GM19452 (cell line): ENCODE measurements around the gene SAXO2.
"Not testable (repeated sequence)": the region's sequence is repeated elsewhere in the genome, so short reads cannot be mapped to it uniquely, and the experiment has no call there.

ENCODE experiments used
- ATAC-seq: cut with Tn5 transposase; IDR thresholded peaks from one replicate; pipeline ENCODE4 v1.9.1; 2021; ENCODE audit not compliant: unreplicated experiment

SAXO2 gene

DNA sequence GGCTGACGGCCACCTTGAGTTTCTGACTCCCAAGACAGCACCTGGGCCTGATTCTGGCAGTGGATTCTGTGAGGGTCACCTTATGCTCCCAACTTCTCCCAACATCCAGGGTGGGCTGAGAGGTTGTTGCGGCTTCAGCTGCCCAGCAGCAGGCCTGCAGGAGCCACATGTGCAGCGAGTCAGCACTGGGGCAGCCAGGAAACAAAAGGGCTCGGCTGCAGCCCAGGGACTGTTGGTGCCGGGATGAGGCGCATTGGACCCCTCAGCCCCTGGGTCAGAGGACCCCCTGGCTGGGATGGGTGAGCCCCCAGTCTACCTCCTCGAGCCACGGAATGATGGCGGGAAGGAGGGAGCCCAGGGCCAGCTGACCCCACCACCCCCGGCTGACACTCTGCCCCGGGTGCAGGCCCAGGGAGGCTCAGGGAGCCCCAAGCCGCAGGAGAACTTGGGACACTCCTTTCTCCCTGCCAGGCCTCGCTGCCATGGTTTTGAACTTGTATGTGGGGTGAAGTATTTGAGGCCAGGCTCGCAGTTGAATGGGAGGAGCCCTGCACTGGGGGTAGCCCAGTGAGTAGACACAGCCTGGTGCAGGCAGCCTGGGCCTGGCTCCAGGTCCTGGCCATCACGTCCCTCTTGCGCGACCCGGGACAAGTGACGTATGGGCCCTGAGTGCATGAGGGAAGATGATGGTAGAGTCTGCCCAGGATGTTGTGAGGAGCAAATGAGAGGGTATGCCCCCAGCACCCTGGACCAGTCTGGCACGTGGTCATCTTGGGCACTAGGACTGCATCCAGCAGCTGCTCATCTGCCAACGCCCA is 51.5 kb downstream of the SAXO2 start:
- not testable (repeated sequence) for ATAC-seq

DNA sequence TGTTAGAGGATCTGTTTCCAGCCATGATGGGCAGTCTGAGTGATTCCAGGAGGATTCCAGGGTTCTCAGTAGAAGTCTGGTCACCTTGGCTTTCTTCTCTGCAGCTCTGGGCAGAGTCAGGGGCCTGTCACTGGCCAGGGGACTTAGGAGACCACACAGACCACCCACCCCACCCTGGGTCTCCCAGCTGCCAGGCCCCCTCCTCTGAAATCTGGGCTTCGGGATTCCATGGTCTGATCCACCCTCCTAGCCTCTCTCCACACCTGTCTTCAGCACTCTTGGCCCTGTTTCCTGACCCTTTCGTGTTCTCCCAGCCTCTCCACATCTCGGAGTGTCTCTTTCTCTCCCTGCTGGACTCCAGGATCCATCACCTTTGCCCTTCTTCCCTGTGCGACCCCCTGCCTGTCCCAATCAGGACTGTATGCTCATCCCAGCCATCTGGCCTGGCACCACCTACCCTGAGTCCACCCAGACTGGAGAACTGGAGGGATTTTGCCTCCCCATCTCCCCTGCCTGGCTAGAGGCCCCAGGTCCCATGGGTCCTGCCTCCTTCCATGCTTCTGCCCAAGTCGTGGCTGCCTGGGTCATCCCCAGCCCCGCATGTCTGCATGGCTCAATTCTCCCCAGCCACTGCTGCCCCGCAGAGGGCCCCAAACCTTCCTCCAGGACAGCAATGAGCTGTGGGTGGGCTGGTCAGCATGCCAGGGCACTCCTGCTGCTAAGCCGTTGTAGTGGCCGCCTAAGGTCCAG is 52.3 kb downstream of the SAXO2 start:
- no peak for ATAC-seq

DNA sequence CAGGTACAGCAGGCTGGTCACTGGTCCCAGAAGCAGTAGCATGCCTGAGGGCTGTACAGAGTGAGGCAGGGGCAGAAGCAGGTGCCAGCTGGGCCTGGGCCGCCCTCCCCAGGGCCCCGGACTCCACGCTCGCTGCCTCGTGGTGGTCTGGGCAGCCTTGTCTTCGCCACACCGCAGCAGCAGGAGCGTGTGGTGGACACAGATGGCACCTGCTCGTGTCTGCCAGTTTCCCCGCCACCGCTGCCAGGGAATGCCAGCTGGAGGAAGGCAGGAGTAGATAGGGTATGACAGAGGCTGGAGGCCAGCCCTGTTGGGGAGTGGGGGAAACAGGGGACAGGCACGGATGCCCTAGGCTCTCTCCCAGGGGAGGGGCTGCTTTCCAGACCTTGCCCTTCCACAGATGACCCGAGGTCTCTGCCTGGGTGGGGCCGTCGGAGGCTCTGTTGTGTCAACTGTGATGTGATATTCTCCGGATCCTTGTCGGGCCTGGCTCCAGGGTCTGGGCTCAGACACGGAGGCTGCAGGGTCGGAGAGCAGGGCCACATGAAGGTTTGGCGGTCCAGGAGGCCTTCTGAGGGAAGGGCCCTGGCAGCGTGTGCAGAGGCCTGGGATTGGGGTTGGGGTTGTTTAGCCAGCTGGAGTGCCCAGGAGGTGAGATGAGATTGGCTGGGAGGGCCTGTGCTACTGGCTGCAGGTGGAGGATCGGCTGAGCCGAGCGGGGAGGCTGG is 53.1 kb downstream of the SAXO2 start:
- no peak for ATAC-seq

DNA sequence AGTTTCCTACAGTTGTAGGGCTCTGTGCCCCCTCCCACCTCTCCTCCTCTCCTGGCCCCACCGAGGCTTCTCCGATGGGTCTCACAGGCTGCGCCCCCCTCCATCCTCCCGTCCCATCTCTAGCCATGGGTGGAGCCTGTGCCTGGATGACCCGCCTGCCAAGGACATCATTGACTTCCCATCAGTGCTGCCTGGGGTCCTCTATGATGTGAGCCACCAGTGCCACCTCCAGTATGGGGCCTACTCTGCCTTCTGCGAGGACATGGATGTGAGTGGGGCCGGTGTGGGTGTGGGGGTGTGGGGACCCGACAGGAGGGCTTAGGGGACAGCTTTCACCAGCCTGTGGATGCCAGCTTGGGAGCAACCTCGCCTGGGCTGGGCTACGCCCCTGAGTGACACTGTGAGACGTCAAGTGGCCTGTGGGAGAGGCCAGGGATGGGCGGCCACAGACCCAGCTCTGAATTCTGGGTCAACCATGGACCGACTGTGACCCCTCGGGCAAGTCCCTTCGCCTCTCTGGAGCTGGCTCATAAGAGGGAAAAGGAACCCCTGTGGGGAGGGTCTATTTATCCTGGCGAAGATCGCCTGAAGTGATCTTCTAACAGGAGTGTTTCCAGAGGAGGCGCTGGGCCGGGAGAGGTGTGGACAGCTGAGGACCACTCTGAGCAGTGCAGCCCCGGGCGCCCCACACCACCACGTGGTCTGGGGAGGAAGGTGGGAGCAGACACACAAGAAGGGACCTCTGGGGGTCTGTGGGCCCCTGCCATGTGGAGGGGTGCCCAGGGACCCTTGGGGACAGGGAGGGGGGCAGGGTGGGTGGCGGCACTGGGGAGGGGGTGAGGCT is 53.9 kb downstream of the SAXO2 start:
- not testable (repeated sequence) for ATAC-seq

DNA sequence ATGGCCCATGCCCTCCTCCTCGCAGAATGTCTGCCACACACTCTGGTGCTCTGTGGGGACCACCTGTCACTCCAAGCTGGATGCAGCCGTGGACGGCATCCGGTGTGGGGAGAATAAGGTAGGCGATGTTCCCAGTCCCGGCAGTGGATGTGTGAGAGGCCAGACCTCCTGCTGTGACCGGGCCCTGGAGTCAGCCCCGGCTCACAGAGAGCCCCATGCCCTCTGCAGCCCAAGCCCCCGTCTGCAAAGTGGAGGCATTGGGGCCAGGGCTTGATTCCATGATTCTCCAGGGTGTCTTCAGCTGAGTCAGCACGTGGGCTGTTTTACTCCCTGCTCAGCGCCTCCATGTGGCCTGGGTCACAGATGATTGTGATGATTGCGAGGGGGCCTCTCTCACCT is 54.5 kb downstream of the SAXO2 start:
- no peak for ATAC-seq

DNA sequence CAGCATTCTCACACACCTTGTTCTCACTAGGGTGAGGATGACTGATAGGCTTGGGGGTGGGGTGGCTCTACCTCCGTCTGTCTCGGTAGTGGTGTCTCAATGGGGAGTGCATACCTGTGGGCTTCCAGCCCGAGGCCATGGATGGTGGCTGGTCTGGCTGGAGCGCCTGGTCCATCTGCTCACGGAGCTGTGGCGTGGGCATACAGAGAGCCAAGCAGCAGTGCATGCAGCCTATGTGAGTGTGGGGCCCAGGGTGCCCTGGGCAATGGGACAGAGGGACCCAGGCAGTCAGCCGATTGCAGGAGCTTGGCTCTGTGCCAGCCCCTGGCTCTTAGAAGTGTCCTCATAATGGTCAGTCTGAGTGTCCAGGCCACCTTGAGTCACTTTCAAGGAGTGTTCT is 54.9 kb downstream of the SAXO2 start:
- ATAC-seq = not testable (repeated sequence)

DNA sequence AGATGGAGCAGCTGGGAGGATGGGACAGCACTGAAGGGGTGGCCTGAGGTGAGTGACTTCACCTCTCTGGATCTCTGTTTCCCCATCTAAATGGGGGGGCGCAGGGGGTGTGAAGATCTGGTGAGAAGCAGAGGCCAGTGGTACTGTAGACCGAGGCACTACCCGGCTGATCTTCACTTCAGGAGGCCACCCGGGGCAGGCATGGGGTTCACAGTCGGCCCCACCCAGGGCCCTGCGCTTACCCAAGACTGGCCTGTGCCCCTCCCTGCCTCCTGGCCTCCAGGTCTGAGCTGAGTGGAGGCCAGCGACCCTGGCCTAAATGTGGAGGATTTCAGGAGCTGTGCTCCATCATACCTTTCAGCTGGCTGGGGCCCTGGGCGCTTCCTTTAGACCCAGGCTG is 55.7 kb downstream of the SAXO2 start:
- ATAC-seq = not testable (repeated sequence)

DNA sequence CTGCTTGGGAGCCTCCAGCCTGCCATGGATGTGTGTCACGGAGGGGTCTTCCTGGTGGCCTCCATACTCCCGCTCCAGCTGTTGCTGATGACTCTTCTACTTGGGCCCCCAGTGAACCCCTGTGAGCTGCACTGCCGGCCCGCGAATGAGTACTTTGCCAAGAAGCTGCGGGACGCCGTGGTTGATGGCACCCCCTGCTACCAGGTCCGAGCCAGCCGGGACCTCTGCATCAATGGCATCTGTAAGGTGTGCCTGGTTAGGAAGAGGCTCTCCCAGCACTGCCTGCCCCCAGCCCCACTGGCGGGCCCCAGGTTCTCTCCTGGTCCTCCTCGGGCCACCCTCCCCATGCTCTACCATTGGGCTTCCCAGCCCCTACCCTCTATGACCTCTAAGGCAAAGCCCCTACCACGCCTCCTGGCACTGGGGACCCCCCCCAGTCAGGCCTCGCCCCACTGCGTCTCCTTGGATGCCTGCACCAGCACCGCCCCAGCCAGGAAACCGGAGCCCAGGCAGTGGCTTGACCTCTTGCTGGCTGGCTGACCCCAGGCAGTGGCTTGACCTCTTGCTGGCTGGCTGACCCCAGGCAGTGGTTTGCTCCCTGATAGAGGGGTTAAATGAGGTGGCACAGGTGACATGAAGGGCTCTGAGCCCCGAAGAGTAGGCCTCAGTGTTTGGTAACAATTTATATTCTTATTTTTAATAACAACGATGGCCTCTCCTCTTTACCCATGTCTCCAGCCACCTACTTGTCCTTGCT is 57.1 kb downstream of the SAXO2 start:
- ATAC-seq = not testable (repeated sequence)

DNA sequence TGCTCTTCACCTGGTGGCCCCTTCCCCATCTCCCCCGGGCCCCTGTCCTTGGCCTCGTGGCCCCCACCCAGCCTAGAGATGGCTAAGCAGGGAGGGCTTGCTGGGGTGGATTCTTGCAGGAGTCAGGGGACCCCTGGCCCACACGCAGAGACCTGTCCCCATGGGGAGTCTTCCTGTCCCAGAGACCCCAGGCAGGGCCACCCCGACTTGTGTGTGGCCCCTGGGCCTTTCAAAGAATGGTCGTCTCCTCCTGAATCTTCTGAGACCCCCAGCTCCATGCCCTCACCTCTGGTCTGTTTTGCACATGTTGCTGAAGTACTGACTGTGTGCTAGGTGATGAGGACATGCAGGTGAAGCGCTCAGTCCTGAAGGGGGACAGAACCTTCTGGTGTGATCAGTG is 58.2 kb downstream of the SAXO2 start:
- not testable (repeated sequence) for ATAC-seq

DNA sequence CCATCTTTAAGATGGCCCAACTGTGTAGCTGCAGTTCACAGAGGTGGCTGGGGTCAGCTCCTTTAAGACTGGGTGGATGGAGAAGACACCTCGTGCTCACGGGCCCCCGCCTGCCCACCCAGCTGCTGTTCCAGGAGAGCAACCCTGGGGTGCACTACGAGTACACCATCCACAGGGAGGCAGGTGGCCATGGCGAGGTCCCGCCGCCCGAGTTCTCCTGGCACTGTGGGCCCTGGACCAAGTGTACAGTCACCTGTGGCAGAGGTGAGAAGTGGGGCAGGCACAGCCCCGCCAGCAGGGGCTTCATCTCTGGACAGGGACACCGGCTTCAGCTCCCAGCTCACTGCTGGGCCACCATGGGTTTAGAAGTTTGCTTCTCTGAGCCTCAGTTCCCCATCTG is 59.9 kb downstream of the SAXO2 start:
- not testable (repeated sequence) for ATAC-seq

DNA sequence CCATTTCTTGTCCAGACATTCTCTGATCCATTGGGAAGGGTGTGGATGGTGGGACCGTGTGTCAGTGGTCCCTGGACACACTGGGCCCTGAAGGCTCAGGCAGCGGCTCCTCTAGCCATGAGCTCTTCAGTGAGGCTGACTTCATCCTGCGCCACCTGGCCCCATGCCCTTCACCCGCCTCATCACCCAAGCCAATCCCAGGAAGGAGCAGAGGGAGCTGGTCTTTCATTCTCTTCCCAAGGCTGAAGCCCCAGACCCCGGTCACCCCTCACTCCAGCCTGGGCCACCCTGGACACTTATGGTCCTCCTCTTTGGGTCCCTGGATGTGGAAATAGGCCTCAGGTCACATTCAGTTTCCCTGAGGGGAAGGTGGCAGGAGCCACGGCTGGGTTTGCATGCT is 62.2 kb downstream of the SAXO2 start:
- ATAC-seq = not testable (repeated sequence)

DNA sequence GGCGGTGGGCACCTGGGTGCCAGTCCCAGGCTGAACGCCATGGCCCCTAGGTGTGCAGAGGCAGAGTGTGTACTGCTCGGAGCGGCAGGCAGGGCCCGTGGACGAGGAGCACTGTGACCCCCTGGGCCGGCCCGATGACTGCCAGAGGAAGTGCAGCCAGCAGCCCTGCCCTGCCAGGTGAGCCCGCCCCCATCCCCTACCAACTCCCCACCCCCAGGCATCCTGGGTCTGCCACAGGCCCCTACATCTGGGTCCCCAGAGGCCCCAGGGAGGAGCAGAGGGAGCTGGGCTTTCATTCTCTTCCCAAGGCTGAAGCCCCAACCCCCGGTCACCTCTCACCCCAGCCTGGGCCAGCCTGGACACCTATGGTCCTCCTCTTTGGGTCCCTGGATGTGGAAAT is 63.0 kb downstream of the SAXO2 start:
- ATAC-seq = not testable (repeated sequence)

DNA sequence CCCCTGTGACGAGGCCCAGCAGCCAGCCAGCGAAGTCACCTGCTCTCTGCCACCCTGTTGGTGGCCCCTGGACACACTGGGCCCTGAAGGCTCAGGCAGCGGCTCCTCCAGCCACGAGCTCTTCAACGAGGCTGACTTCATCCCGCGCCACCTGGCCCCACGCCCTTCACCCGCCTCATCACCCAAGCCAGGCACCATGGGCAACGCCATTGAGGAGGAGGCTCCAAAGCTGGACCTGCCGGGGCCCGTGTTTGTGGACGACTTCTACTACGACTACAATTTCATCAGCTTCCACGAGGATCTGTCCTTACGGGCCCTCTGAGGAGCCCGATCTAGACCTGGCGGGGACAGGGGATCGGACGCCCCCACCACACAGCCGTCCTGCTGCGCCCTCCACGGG is 64.3 kb downstream of the SAXO2 start:
- not testable (repeated sequence) for ATAC-seq

DNA sequence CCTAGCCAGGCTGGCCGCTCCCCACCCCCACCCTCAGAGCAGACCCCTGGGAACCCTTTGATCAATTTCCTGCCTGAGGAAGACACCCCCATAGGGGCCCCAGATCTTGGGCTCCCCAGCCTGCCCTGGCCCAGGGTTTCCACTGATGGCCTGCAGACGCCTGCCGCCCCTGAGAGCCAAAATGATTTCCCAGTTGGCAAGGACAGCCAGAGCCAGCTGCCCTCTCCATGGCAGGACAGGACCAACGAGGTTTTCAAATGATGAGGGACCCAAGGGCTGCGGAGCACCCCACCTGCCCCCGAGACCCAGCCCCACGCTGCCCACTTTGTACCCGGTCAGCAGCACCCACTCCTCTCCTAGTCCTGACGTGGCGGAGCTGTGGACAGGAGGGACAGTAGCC is 64.8 kb downstream of the SAXO2 start:
- ATAC-seq = not testable (repeated sequence)

DNA sequence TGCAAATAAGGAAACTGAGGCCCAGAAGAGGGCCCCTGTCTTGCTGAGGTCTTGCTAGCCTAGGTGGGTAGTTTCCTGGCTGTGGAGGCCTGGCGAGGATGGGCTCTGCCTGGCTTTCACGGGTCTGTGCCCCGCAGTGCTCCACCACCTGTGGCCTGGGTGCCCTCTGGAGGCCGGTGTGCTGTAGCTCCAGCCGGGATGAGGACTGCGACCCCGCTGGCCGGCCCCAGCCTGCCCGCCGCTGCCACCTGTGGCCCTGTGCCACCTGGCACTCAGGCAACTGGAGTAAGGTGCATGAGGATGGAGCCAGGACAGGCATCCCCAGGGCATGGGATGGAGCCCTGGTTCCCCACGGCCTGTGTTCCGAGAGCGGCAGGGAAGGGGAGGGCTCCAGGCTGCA is 66.4 kb downstream of the SAXO2 start:
- ATAC-seq = not testable (repeated sequence)

DNA sequence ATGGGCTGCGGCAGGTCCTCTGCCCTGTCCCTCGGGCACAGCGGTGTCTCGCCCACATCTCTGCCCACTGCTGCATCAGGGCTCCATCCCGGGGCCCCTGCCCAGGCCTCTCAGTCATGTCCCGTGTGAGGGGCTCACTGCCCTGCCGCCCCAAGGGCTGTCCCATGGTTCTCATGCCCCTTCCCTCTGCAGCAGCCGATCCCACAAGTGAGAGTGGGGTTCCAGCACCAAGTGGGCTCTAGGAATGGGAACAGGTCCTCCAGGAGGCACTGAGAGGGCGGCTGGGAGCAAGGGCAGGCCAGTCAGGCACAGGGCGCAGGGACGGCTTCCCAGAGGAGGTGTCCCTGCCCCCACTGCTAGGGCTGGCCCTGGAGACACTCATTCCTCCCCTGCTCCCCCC is 68.3 kb downstream of the SAXO2 start:
- ATAC-seq = not testable (repeated sequence)

DNA sequence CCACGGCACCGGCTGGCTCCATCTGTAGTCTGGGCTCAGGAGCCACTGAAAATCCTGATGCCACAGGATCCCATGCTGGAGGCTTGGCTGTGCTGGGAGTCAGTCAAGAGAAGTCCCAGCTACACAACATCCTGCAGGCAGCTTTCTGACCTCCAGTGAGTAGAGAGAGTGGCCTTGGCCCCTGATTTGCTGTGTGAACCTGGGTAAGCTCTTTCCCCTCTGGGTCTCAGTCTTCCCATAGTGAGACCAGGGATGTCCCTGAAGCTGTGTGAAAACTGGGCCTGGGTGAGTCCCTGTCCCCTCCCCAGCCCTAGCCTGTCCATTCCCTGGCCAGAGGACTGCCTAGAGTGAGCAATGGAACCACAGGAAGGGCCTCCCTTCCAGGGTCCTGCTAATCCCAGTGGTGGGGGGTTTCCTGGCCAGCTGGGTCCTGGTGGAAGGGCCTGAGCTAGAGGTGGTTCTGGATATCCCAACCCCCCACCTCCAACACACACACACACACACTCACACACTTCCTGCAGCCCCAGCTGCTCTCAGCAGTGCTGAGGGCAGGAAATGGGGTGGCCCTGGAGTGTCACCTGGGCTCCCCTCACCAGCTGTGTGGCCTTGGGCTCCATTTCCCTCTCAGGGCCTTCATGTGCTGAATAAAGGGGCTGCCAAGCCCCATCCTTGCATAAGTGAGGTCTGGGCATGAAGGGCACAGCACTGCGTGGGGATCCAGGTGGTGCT is 69.1 kb downstream of the SAXO2 start:
- ATAC-seq = peak; percentile 79

DNA sequence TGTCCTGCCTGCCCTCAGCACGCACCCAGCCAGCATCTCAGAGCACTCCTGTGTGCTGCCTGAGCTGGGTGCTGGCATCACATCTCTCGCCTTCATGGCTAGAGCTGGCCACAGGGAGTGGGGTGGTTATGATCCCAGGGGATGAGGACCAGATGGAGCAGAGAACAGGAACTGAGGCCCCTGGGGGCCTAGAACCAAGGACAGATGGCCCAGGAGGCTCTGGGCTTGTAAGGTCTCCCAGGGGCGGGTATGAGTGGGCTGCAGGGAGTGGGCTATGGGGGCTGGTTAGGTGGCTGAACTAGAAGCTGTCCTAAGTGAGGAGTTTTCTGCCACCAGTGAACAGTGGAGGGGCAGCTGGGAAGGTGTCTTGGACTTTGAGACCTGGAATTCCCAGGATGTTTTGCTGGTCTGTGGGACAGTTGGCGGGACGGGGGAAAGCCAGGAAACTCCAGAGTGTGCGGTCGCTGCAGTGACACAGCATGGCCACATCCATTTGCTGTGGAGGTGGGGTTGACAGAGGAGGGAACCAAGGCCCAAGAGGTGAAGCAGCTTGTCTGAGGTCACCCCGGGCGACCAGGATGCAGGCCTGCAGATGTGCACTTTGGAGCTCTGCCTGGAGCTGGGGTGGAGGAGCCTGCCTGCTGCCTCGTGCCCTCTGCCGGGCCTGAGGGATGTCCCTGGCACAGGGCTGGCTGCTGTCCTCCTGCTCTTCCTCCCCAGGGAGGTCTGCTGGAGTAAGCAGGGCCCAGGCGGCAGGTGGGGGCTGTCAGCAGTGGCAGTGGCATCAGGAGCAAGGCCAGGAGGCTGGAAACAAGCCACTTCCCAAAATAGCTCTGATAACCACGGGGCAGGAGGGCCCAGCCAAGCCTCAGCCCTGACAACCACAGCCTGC is 70.3 kb downstream of the SAXO2 start:
- not testable (repeated sequence) for ATAC-seq
